ENCODE results near the gene IL31RA.

IL31RA gene

DNA sequence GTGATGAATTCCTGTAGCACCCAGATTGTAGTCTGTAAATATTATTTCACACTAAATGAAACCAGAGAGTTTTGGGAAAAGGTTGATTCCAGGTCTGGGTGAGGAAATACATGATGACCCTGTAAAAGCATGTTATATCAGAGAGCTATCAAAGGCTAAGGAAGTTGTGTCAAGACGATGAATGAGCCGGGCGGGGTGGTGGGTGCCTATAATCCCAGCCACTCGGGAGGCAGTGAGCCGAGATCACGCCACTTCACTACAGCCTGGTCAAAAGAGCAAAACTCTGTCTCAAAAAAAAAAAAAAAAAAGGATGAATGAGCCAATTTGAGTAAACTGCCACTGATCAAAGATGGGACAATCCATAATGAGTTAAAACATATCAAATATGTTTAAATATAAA is 114.4 kb downstream of the IL31RA start:
- DNase-seq (ENCODE audit: low read depth), result no peak
- TF ChIP-seq, protein P1, sequence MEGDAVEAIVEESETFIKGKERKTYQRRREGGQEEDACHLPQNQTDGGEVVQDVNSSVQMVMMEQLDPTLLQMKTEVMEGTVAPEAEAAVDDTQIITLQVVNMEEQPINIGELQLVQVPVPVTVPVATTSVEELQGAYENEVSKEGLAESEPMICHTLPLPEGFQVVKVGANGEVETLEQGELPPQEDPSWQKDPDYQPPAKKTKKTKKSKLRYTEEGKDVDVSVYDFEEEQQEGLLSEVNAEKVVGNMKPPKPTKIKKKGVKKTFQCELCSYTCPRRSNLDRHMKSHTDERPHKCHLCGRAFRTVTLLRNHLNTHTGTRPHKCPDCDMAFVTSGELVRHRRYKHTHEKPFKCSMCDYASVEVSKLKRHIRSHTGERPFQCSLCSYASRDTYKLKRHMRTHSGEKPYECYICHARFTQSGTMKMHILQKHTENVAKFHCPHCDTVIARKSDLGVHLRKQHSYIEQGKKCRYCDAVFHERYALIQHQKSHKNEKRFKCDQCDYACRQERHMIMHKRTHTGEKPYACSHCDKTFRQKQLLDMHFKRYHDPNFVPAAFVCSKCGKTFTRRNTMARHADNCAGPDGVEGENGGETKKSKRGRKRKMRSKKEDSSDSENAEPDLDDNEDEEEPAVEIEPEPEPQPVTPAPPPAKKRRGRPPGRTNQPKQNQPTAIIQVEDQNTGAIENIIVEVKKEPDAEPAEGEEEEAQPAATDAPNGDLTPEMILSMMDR (IDR thresholded peaks at IDR 0.05; ENCODE audit: low read depth, low read length), result no peak
- TF ChIP-seq, protein P2, sequence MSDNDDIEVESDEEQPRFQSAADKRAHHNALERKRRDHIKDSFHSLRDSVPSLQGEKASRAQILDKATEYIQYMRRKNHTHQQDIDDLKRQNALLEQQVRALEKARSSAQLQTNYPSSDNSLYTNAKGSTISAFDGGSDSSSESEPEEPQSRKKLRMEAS (IDR thresholded peaks at IDR 0.05; ENCODE audit: low read depth, low read length), result no peak
- TF ChIP-seq POLR2A (IDR thresholded peaks at IDR 0.05; ENCODE audit: extremely low read depth, insufficient read length) (no peak), MYC (IDR thresholded peaks at IDR 0.05; ENCODE audit: low read depth, low read length) (no peak)
- H3K4me3 ChIP-seq (ENCODE audit: low read depth, low read length), result no peak overlapping the region

GRCh38 chr5:55966284-55966683 is 115.1 kb downstream of the IL31RA start:
- no peak for TF ChIP-seq MYC (IDR thresholded peaks at IDR 0.05; ENCODE audit: low read depth, low read length)
- no peak for DNase-seq (ENCODE audit: low read depth)
- H3K4me3 ChIP-seq (ENCODE audit: low read depth, low read length), result no peak overlapping the region

DNA sequence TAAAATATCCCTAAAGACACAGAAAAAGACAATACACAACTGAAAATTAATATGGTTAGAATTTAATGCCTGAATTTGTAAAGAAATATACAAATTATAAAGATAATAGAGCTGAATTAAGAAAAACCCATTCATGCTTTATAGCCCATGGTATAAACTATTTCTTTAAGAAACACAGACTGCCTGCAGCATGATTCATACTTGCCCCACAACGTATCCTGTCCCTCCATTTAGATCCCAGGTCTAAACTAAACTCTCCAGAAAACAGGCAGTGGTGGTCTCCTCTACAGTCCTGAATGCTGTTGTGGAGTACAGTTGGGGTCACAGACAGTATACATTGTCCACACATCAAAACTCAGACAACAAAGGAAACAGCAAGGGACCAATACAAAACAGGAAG is 118.8 kb downstream of the IL31RA start:
- TF ChIP-seq MYC (IDR thresholded peaks at IDR 0.05; ENCODE audit: low read depth, low read length), result no peak
- TF ChIP-seq, protein P1 (IDR thresholded peaks at IDR 0.05; ENCODE audit: low read depth, low read length), result no peak
- TF ChIP-seq POLR2A (IDR thresholded peaks at IDR 0.05; ENCODE audit: extremely low read depth, insufficient read length), result no peak
- TF ChIP-seq, protein P2 (IDR thresholded peaks at IDR 0.05; ENCODE audit: low read depth, low read length), result no peak
- no peak overlapping the region for H3K4me3 ChIP-seq (ENCODE audit: low read depth, low read length)
- no peak for DNase-seq (ENCODE audit: low read depth)
